Pulmonary artery endothelial cell (primary cell): ENCODE results near the gene IFNAR1. TPM values are rescaled to one million over a fixed set of nuclear protein-coding genes. Genes with fewer than 3 reads are reported as not detected.
A peak's percentile ranks its signal among the peaks of the same experiment; 100 is the strongest.

Source experiments
- DNase-seq: peaks from one replicate; pipeline ENCODE4 v3.0.0-alpha.2; 2011; ENCODE audit warnings: low read depth, low spot score
- total RNA-seq: library from RNA; depleted of rRNA; stranded (reverse); fragments of >200 nt; gene quantifications from 2 replicates; pipeline ENCODE4 v1.2.3, GENCODE V29; 2014

IFNAR1 gene
- total RNA-seq, result 20.1 and 28.5 TPM in 2 replicates

DNA sequence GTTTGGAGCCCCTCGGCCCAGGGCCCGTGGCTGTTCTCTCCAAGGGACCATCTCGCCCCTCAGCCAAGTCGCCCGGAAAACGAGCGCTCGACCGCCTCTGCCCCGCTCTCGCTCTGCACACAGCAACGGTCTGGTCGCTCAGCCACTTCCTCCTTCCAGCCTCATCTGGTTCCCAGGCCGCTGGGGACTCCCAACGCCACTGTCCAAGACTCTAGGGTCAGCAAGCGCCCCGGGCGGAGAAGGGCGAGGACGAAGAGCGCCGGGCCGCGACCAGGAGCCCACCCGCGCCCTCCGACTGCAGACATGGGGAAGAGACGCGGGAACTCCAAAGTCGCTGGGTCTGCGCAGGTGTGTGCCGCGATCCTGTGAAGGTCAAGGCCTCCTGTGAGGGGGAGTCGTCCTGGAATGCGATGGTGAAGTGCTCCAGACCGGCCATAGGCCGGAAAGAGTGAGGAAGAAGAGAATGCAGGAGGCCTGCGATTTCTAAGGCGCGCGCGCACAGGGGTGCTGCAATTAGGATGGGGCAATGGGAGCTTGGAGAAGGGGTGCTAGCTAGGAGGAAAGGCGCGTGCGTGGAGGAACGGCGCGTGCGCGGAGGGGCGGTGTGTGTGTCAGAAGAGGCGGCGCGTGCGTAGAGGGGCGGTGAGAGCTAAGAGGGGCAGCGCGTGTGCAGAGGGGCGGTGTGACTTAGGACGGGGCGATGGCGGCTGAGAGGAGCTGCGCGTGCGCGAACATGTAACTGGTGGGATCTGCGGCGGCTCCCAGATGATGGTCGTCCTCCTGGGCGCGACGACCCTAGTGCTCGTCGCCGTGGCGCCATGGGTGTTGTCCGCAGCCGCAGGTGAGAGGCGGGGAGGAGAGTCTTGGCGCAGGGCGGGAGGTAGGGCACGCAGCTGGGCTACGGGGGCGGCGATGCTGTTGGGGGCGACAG, at the start of gene IFNAR1:
Gene IFNAR1, plus strand, starts transcription at position 680 of the 931 bp plus-strand sequence. Its CDS starts 86 bp downstream, at position 766.
- peak; percentile 93 for DNase-seq

DNA sequence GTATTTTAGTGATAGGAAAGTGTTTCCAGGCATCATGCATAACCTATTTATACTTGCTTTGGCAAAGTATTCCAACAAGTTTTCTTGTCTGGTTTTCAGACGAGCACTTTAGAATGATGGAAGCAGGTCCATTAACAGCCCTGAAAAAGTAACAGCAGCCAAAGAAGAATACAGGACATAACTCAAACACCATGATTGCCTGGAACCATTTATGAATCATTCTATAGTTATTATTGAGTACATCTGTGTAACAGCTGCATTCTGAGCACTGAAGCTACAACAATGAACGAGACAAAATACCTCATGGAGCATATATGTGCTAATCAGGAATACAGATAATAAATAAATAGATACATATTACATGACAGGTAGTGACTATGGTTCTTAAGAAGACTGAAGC, 46.0 kb upstream of the IFNAR1 start:
- DNase-seq, result no peak

DNA sequence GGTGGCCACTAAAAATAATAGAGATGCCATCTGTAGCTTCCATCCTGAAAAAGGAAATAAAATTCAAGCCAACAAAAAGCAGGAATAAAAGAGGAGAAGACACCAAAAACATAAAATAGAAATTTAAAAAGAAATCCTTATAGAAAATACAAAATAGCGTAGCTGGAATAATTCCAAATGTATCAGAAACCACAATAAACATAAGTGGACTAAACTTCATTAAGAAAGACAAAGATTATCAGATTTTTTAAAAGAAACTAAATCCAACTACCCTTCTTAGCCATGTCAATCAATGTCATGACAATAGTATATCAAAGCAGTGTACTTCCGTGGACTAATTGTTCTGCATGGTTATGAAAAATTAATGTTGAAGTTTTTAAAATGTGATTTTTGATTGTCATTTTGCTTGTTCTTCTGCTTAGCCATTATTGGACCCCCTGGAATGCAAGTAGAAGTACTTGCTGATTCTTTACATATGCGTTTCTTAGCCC, 45.4 kb upstream of the IFNAR1 start:
- DNase-seq, result no peak

DNA sequence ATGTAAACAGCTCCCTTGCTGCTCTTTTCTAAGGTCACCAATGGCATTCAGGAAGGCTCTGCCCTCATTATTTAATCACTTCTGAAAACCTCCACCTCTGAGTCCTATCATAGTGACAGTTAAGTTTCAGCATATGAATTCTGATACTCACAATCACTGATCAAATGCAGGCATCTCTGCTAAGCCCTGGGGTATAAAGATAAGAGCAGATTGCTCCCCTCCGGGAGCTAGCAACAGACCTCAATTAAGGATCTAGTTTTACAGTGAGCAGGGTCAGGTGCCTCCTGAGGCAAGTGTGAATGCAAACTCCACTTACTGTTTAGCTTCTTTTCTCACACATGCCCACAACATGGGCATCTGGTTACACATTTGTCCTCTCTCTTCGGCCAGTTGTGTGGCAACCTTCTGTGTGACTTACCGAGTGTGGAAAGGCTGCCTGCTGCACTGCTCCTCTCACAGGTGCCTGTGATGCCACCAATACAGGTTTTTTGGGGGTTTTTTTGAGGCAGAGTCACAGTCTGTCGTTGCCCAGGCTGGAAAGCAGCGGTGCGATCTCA, 43.6 kb upstream of the IFNAR1 start:
- DNase-seq, result no peak

DNA sequence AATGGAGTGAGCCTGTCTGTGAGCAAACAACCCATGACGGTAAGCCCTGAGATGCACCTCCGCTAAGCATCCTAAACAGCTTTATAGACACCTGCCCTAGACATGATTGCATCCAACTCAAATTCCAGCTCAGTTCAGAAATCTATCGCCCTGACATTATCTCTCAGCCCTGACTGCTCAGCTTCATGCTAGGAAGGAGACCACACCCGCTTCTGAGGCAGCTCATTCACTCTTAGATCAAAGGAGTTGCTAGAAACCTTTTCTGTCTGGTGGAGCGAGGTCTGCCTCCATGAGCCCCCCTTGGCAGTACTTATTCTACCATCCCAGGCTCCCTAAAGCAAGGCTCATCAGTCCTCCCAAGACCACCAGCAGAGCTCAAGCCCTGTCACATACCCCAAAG, 41.6 kb upstream of the IFNAR1 start:
- no peak for DNase-seq

DNA sequence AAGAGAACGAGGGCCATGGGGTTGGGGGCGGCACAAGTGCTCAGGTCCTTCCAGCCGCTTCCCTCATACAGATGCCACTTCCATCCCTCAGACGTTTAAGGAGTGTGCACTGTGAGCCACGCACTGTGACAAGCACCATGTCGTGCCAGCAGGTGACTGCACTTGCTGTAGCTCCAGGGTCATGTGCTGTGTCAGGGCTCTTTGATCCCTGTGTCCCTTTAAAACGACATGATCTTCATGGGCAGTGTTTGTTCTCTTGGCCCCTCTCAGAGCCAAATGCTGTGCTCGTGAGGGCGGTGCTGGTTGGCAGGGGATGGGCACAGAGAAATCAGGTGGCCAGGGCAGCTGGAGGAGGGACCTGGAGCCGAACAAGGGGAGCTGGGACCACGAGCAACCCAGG, 38.7 kb upstream of the IFNAR1 start:
- DNase-seq, result no peak

DNA sequence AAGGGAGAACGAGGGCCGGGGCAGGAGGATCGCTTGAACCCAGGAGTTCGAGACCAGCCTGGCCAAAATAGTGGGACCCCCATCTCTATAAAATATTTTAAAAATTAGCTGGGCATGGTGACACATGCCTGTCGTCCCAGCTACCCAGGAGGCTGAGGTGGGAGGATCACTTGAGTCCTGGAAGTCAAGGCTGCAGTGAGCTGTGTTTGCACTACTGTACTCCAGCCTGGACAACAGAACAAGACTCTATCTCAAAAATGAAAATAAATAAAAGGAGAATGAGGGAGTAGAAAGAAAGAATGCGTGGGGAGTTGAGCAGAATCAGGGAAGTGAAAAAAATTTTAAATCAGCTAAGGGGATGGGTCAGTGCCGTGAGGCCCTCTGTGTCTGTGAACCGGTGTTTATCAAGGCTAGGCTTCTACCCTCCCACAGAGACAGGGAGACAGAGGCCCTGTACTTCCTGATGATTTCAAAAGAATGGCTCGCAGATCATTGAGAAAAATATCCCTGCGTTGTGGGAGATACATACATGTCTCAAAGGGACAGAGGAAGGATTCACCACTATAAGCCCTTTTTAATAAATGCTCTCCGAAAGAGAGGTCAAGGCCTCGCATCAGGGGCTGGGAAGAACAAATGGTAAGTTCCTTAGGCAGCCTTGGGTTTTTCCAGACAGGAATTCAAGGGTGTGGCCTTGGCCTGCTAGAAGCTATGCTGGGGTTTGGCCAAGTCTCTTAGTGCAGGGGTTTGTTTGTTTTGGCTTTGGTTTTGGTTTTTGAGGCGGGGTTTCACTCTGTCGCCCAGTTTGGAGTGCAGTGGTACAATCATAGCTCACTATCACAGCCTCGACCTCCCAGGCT, 37.9 kb upstream of the IFNAR1 start:
- peak; percentile 55 for DNase-seq

DNA sequence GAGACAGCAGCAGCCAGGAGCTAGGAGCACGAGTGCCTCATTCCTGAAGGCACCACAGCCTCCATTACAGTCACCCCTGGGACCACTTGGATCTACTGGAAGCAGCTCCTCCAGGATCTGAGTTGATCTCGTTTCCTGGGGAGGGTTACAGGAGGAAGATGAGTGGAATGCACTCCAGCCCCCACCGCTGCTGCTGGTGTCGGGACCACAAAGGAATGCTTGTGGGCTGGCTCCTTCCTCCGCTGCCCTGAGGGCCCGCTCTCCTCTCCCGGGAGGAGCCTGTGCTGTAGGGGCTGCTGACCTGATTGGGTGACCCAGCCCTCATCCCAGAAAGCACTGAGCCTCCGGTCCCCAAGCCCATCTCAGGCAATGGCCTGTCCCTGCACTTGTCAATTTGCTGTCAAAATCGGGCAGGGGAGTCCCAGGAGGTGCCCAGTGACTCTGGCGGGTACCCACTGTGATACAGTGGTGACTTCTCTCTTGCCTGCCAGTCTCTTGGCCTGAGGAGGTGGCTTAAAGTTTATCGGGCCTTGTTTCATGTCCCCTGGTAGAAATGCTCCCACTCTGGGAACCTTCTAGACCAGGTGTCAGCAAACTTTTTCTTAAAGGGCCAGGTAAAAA, 35.5 kb upstream of the IFNAR1 start:
- DNase-seq, result no peak

DNA sequence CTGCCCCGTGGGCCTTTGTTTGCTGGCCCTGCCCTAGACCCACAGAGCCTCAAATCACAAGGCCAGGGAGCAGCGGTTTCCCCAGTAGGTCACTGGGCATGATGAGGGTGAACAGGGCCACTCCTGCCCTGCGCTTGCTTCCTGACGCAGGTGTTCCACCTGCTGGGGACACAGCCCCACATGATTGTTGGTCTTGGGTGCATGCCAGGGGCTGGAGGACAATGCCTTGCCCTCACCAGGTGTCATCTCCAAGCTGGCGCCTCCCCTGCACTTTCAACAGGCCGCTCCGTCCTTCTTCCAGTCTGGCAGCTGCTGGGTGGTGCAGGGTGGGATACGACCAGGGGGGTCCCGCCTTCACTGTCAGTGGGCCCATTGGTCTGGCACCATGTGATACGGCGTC, 34.3 kb upstream of the IFNAR1 start:
- DNase-seq, result no peak

DNA sequence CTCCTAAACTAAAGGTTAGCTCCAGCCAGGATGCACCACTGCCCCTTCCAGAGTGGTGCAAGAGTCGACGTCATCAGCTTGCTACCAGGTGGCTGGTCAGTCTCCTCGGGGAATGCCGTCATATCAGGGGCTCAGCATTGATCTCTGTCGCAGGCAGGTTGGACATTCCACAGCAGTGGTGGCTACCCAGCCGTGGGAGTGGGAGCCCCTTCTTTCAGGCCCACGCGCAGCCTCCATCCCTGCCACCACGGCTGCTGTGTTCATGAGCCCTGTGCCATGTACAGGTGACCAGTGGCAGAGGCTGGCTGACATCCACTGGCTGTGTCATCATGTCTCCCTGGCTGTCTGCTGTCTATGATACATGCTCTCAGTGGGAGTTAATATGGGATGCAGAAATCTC, 33.1 kb upstream of the IFNAR1 start:
- no peak for DNase-seq

DNA sequence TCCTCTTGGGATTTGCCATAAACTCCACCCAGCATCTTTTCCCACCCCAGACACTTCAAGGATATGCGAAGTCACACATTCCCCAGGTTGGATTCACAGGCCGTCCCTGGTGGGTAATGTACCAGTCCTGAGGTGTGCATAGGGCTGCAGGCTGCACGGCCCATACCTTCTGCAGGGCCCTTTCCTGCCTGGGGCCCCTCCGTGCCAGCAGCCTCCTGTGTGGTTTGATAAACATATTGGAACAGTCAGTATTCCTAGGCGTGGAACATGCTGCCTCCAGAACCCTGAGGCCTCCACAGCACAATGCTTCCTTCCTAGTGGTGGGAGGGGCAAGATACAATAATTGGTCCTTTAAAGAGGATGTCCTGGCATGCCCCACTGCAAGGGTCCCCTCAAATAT, 32.0 kb upstream of the IFNAR1 start:
- no peak for DNase-seq

DNA sequence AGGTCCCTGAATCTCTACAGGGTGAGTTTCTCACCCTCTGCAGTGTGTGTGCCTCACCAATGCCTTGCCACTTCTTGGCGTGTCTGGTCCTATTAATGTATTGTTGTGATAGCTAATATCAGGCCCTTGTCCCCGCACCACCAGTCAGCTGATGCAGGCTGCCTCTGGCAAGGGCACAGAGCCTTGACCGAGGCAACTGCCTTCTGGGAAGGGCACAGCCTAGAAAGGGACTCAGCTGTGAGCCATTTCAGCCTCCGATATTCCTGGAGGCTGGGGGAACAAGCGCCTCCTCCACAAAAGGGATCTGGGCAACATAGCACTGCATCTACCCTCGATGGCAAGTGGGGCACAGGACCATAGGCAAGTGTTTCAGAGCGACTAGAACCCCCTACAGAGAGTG, 31.6 kb upstream of the IFNAR1 start:
- DNase-seq, result no peak

DNA sequence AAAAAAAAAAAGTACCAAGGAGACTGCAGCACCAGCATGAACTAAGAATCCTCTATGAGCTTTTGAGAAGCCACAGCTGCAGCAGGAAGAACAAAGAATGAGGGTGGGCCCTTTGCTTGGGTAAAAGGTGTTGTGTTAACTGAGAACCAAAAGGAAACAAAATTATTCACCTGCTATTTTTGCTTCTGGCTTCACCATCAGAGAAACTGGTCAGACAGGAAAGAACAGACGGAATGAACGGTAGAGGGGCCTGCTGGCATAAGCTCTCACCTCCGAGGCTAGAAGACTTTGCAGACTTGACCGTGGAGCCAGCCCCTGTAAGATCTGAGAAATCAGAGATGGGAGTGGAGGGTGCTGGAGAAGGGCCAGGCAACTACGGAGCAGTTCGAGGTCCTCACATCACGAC, 31.0 kb upstream of the IFNAR1 start:
- DNase-seq, result no peak

DNA sequence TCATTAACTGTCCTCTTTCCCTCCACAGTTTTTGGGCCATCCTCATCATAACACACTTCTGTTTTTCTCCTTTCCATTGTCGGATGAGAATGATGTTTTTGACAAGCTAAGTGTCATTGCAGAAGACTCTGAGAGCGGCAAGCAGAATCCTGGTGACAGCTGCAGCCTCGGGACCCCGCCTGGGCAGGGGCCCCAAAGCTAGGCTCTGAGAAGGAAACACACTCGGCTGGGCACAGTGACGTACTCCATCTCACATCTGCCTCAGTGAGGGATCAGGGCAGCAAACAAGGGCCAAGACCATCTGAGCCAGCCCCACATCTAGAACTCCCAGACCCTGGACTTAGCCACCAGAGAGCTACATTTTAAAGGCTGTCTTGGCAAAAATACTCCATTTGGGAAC, 28.6 kb upstream of the IFNAR1 start:
- no peak for DNase-seq

DNA sequence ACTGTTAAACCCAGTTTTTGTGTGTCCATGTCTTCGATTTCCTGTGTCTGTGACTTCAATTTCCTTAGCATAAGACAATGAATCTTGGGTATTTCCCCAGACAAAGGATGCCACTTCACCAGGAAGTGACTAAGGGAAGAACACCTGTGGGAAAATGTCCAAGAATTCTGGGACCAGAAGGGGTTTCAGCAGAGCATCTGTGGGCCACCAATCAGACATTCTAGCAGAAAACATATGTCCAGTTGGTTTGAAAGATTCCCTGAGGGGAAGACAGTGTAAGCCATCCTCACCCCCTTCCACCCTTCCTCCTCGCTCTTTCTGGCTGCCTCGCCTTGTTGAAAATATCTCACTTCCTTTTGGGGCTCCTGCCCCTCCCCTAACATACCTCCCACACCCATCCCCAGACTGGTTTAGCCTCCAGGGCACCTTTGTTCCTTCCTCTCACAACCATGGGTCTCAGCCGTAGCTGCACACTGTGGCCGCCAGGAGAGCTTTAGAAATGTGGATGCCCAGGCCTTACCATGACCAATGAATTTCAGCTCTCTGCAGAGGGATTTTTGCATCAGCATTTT, 25.5 kb upstream of the IFNAR1 start:
- DNase-seq, result no peak

DNA sequence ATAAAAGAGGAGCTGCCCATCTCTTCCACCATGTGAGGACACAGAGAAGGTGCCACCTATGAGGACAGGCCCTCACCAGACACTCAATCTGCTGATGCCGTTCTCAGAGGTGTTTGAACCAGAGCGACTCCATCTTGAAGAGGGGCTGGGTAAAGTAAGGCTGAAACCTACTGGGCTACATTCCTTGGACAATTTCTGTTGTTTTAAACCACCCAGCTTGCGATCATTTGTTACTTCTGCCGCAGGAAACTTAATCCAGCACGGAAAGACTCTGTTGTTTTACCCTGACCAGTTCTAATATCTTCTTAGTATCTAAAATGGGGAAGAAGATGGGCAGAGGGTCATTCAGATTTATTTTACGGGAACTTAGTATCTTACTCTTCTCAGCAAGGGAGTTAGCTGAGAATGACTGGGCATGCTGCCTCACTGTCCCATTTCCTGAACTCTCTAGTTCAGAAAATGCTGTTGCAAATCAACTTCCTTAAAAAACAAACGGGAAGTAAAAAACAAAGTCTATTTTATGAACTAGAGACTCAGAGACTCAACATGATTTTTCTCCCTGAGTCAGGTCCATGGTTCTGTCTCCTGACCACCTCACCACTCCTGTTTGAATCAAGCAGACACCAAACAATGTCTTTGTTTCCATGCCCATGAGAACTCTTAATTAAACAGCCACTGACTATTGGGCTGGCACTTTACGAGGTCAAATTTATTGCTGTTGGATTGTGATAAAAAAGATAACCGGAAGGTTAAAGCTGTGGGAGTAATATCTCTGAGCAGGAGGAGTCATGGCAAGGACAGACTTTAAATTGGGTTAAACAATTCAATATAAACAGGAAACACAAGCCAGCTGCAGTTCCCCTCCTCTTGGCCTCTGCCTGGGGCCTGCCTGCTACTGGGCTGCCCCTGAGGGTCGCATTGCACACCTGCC, 23.8 kb upstream of the IFNAR1 start:
- no peak for DNase-seq

DNA sequence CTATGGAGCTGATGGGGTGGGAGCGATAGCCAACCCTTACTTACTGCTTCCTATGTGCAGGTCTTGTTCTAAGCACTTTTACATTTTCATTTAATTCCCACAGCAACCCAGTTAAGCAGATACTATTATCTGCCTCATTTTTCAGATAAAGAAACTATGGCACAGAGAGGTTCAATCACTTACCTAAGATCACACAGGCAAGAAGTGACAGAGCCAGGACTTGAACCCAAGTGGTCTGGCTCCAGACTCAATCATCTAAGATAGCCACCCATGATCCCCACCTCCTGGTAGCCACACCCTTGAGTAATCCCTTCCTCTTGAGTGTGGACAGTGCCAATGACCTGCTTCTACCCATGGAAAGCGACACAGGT, 23.2 kb upstream of the IFNAR1 start:
- no peak for DNase-seq

DNA sequence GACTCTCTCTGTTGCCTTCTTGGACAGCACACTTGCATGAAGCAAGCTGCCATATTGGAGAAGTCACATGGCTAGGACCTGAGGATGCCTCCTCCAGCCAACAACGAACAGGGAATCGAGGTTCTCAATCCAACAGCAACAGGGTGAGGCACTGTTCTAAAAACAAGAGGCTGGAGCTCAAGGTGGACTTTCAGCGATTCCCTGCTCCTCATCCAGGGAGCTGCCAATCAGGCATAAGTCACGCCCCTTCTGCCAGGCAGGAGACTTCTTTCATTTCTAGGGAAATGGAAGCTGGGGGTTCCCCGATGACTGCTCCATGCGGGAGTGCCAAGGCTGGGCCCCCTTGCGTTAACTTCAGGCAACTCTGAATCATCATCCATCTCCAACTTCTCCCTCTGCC, 22.7 kb upstream of the IFNAR1 start:
- DNase-seq, result no peak

DNA sequence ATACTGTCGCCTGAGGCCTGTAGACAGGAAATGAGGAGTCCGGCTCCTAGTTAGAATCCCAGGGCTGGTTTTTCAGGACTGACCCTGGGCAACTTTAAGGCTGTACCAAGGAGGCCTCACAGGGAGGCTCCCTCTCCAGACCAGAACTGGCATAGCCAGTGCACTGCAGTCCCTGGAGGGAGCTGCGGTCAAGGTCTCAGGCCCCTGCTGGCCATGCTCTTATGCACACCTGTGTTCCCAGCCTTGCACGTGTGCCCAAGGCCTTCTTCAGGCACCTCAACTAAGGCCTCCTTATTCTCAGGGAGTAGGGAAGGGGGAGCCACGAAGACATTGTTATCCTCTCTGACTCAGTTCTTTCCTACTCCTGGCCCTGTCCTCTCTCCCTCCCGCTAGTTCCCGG, 22.0 kb upstream of the IFNAR1 start:
- no peak for DNase-seq

DNA sequence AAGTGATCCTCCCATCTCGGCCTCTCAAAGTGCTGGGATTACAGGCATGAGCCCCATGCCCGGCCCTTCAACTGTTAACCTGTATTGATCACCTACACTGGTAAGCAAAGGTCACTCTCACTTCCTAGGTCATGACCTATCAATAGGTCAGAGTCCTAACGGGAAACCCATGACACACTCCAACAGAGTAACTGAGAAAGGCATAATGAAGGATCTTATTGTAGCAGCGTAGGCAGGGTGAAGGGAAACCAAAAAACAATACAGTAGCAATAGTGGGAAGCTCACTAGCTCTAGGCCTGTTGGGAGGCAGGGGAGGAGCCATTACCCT, 19.5 kb upstream of the IFNAR1 start:
- no peak for DNase-seq
